ENCODE results near the gene ASB16.
"Not testable (repeated sequence)": the region's sequence is repeated elsewhere in the genome, so short reads cannot be mapped to it uniquely, and the experiment has no call there.

ASB16 gene

DNA sequence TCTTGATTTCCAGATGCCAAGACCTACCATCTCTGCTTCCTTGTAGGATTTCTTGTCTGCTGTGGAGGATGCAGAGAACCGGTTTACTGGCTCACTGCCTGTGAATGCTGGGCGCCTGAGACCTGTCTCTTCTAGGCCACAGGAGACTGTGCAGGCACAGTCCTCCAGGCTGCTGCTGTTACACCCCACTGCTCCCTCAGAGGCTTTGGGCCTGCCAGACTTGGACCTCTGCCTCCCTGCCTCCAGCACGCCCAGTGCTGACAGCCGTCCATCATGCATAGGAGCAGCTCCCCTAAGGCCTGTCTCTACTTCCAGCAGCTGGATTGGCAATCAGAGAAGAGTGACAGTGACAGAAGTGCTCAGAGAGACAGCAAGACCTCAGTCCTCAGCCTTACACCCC, 22.7 kb upstream of the ASB16 start:
- DNase-seq, result no peak

DNA sequence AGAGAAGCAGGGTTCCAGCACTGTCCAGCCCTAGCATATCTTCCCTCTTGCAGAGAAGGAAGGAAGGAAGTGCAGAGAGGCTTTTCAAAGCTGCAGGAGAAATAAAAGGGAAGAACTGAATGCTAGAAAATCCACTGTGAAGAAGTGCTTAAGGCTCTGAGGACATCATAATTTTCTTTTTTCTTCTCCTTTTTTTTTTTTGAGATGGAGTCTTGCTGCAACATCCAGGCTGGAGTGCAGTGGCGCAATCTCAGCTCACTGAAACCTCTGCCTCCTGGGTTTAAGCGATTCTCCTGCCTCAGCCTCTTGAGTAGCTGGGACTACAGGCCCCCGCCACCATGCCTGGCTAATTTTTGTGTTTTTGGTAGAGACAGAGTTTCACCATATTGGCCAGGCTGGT, 21.4 kb upstream of the ASB16 start:
- DNase-seq, result not testable (repeated sequence)

DNA sequence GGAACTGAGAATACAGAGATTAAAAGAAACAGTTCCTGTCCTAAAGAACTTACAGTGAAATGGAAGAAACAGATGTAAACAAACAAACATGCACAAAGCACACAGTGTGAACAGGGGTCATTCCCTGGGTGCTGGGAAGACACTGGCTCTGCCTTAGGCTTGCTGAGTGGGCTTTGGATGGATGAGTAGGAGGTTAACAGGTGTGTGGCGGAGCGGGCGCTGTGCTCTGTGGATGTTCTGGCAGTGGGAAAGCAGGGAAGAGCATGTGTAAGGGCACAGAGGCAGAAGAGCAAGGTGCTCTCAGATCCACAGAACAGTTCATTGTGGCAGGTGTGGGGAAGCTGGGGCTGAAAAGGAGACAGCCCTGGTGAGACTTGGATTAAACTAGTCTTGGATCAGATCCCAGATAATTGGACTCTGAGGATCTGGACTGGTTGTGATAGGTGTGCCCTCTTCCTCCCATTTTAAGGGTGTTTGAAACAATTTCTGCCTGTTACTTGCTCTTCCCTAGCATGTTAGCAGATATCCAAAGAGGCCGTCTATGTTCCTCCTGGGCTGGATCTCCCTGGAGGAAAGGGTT, 20.7 kb upstream of the ASB16 start:
- DNase-seq, result no peak

DNA sequence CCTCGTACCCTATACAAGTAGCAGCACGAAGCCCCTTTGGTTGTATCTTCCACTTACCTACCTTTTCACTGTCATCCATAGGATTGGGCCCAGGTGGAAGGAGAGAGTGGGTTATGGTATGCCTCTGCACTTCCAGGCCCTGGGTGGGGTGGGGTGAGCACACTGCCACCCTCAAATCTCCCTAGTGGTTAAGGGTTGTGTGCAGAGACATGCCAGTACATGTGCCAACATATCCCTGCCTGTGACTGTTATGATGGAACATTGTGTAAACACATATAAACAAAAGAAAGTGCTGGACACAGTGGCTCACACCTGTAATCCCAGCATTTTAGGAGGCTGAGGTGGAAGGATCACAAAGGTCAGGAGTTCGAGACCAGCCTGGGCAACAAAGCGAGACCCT, 17.6 kb upstream of the ASB16 start:
- no peak for DNase-seq

DNA sequence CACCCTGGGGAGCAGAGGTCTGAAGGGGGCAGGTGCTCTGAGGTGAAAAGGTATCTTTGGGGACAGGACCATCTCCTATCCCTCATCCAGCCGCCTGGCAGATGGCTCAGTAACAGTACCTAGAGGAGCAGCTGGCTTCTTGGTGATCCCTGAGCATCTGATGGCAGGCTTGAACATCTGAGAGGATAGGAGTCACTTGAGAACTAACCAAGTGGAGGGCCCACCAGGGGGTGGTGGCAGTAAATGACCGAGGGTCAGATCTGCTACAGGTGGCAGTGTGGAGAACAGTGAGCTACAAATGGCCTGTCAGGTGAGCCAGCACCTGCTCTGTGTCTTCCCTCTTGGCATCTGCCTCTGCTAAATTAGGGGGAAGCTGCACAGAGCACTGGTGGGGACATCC, 15.0 kb upstream of the ASB16 start:
- DNase-seq, result no peak

DNA sequence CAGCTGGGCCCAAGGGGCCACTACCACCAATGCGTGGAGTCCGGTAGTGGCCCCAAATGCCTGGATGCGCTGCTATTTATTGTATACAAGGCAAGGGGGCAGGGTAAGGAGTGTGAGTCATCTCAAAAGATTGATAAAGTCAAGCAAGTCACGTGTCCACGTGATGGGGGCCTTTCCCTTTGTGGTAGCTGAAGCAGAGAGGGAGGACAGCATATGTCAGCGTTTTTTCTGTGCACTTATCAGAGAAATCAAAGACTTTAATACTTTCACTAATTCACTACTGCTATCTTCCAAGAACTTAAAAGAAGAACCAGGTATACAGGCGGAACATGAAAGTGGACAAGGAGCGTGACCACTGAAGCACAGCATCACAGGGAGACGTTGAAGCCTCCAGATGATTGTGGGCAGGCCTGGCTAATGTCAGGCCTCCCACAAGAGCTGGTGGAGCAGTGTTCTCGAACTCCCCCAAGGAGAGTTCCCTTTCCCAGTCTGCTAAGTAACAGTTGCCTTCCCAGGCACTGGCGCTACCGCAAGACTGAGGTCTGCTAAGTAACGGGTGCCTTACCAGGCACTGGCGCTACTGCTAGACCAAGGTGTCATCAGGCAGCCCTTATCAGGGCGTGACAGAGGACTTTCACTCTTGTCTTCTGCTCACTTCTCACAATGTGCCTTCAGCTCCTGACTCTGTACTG, 10.8 kb upstream of the ASB16 start:
- DNase-seq, result peak; percentile 22 to 34

DNA sequence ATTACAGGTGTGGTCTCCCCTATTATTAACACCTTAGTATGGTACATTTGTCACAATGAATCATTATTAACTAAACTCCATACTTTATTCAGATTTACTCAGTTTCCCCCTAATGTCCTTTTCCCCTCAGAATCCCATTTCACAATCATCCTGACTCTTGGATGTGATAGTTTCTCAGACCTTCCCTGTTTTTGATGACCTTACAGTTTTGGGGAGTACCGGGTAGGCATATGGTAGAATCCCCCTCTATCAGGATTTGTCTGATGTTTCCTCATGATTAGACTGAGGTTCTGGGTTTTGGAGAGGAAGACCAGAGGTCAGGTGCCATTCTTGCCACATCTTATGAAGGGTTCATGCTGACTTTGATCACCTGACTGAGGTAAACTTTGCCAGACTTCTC, 6.0 kb upstream of the ASB16 start:
- no peak for DNase-seq

DNA sequence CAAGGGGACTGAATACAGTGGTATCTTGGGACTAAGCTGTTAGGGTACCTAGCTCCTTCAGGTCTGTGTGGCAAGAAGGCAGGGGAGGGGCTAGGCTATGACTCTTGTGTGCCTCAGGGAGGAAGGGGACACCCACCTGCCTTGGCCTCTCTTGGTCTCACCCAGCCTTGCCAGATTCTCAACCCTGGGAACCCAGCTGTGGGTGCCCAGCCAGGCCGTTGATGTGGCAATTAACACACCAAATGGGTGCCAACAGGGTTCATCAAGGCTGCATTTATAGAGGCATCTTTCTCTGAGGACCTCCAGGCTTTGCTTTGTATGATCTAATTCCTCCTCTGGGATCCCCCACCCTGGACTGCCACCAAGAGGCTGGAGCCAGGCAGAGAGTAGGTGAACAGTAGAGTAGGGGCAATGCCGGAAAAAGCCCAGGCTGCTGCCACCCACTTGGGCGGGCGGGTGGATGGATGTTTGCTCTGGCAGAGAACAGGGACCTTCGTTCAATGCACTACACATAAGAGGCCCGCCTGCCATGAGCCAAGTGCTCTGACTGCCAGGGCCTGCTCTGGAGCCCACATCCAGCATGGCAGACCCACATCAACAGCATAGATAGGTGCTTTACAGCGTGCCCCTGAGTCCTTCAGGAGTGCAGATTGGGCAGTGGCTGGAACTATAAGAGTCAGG, 3.2 kb upstream of the ASB16 start:
- DNase-seq, result no peak

DNA sequence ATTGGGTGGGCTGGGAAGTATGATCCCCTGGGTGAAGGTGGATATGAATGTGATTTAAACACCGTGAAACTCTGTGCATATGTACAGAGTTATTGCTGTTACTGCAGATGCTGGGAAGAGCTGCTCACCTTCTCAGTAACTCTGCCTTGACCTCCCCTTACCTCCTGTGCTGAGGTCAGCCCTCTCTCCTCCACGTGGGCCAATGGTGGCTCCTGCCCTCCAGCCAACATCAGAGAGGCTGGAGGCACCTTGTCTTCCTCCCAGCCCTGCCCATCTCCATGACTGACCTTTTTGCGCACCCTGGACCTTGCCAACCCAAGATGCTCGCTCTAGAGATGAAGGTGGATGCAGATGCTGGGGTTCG, 387 bp upstream of the ASB16 start:
- DNase-seq, result no peak

DNA sequence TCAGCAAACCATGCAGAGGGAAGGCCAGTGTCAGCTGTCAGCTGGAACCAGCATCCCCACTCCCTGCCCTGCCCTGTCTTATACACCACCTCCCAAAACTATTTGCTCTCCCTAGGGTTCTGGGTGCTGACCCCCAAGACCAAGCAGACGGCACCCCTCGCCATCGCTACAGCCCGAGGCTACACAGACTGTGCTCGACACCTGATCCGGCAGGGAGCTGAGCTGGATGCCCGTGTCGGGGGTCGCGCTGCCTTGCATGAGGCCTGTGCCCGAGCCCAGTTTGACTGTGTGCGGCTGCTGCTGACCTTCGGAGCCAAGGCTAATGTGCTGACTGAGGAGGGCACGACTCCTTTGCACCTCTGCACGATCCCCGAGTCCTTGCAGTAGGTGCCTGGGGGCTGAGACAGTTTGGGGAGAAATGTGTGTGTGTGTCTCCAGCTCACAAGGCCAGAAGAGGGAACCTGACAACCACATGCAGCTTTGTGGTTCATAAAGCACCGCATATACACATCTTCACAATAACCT, 1.5 kb downstream of the ASB16 start:
- no peak for DNase-seq

DNA sequence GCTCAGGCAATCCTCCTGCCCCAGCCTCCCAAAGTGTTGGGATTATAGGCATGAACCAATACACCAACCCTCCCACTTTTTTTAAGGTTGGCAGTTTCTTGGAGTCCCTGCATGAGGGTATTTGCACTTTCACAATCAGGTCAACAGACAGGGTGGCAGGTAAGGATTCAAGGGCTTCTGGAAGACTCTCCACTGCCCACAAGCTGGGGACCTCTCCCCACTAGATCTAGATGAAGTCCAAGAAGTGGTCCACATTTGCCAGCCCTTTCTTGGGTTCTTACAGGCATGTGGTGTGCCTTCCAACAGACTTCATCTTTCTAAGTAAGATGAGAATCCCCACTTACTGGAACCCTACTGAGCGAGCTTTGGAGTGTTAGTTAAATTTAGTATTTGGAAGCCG, 3.9 kb downstream of the ASB16 start:
- no peak for DNase-seq

DNA sequence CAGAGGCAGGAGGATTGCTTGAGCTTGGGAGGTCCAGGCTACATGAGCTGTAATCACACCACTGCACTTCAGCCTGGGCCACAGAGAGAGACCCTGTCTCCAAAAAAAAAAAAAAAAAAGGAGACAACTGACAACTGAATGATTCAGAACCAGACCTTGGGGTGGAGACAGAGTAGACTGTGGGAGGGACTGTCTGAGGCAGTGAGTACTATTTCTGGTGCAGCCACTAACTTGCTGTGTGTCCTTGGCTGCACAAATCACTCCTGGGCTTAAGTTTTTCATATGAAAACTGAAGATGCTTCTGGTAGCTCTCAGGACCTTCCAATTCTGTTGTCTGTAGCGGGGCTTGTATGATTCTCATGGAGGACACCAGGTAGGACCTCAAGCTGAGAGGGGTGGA, 5.8 kb downstream of the ASB16 start:
- no peak for DNase-seq

DNA sequence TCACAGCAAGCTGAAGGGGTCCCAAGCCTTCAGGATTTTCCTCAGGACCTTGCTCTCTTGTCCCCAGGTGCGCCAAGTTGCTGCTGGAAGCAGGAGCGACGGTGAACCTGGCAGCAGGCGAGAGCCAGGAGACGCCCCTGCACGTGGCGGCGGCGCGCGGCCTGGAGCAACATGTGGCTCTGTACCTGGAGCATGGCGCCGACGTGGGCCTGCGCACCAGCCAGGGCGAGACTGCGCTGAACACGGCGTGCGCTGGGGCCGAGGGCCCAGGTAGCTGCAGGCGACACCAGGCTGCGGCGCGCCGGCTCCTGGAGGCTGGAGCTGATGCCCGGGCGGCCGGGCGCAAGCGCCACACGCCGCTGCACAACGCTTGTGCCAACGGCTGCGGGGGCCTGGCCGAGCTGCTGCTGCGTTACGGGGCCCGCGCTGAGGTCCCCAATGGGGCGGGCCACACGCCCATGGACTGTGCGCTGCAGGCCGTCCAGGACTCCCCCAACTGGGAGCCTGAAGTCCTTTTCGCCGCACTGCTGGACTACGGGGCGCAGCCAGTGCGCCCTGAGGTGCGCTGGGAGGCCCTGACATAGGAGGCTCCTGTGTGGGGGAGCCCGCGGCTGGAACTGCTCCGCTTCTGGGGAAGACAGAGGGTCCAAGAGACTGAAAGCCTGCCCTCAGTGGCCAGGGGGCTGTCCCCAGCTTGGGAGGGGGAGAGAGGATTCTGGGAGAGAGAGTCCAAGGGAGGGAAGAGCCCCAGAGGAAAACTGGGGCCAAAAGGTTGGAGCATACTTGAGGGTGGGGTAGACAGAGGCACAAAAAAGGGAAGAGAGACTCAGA, 6.4 kb downstream of the ASB16 start:
- no peak for DNase-seq

DNA sequence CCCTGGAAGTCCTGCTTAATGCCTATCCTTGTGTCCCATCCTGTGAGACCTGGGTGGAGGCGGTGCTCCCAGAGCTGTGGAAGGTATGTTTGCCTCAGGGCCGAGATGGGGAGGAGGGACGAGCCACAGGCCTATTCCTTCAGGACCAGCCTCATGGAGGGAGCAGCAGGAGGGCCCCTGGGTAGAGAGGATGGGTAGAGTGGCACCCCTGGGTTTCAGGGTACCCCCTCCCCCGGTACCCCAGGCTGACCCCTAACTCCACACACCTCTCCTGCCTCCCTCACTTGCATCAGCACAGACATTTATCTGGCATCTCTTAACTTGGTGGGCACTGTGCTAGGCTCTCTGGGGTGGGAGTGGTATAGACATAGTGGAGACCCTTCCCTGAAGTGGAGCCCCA, 7.1 kb downstream of the ASB16 start:
- DNase-seq, result no peak

DNA sequence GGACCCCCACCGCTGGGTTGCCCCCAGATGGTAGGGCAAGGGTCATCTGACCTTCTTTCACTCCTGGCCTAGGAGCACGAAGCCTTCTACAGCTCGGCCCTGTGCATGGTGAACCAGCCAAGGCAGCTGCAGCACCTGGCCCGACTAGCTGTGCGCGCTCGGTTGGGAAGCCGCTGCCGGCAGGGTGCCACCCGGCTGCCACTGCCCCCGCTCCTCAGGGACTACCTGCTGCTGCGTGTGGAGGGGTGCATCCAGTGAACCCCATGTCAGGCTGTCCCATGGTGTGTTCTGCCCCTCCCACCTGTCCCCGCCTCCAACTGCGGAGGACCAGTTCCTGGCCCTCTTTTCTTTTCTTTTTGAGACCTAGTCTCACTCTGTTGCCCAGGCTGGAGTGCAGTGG, 7.6 kb downstream of the ASB16 start:
- DNase-seq, result no peak

DNA sequence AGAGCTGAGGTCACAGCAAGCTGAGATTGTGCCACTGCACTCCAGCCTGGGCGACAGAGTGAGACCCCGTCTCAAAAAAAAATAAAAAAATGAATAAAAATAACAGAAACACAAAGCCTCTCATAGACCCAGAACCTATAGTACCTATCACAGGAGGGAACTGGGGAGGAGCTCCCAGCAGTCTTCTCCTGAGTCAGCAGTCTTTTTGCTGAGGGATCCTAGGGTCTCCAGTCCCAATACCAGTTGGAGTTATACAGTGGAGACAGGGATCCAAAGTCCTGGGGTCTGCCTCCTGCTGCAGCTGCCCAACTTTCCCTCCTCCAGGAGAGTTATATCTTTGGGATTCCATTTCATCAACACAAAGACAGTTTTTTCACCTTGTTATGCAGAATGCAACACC, 12.5 kb downstream of the ASB16 start:
- DNase-seq, result no peak

DNA sequence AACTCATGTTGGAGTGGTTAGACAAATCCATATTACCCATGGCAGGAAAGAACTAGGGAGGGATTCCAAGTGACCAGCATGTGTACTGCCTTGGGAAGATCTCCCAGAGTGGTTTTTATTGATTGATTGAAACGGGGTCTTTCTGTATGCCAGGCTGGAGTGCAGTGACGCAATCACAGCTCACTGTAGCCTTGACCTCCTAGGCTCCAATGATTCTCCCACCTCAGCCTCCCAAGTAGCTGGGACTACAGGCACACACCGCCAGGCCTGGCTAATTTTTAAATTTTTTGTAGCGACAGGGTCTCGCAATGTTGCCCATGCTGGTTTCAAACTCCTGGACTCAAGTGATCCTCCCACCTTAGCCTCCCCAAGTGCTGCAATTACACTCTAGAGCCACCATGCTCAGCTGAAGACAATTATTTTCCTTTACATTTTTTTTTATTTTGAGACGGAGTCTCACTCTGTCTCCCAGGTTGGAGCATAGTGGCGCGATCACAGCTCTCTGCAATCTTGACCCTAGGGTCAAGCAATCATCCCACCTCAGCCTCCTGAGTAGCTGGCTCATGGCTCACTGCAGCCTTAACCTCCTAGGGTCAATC, 13.8 kb downstream of the ASB16 start:
- no peak for DNase-seq

DNA sequence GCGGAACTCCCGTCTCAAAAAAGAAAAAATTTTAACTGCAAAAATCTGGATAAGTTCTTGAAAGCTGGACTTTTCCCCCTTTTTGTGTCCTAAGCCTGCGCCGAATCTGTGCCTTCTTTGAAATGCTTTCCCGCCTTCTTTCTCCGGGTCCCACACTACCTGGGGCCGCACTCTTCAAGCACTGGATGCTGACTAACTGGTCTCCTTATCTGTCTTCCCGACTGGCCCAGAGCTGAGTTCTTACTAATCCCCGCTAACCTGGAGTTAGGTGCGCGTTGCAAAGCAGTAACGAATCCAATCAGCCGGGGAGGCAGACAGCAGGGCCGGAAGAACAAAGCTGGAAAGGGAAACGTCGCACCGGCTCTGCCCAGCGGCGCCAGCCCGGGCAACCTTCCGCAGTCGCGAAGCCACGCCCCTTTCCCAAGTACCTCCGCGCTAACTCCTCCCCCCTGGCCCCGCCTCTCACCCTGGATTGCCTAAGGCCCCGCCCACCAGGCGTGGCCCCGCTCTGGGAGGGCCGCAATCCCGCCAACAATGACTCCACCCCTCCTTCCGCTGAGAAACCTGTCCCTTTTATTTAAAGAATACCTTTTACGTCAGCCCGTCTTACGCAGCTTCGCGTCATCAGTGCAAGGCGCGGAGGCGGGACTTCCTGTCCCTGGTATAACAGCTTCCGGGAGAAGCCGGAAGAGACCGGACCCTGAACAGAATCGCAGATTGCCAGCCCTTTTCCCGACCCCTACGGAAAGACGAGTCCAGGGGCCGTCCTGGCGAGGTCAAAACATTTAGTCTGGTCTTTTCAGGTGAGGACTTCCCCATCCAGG, 16.0 kb downstream of the ASB16 start, which contains the start of gene TMUB2:
TMUB2 (plus strand) TSS at position 666 of the 824 bp plus-strand sequence. CDS start 737 bp downstream, outside the sequence.
- DNase-seq, result peak; percentile 100

DNA sequence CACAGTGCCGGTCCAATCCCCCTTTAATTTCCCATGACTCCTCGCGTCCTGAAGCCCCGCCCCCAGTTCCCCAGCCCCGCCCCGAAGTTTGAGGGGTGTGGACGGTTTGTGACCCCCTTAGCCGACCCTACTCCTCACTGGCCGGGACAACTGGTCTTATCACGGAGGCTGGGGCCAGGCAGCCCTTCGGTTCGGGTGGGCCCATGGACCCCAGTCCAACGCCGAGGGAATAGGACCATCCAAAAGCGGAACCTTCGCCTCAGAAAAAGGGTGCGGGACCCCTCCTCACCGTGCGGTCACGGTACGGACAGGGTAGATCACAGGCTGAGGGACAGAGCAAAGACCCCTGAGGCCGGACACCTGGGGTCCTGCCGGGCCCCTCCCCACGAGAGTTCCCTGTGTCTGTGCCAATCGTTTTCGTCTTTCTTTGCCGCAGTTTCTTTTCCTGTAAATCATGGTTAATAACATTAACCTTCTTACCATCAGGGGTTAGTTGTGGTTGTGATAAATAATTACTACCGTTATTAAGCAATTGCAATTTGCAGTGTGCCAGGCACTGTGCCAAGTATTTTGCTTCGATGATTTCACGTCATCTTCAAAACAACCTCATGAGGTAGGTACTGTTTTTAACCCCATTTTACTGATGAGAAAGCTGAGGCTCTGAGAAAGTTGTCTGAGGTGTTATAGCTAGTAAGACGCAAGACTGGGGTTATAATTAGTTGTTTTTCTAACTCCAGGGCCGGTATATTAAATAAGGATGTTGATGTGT, 16.8 kb downstream of the ASB16 start:
- no peak for DNase-seq

DNA sequence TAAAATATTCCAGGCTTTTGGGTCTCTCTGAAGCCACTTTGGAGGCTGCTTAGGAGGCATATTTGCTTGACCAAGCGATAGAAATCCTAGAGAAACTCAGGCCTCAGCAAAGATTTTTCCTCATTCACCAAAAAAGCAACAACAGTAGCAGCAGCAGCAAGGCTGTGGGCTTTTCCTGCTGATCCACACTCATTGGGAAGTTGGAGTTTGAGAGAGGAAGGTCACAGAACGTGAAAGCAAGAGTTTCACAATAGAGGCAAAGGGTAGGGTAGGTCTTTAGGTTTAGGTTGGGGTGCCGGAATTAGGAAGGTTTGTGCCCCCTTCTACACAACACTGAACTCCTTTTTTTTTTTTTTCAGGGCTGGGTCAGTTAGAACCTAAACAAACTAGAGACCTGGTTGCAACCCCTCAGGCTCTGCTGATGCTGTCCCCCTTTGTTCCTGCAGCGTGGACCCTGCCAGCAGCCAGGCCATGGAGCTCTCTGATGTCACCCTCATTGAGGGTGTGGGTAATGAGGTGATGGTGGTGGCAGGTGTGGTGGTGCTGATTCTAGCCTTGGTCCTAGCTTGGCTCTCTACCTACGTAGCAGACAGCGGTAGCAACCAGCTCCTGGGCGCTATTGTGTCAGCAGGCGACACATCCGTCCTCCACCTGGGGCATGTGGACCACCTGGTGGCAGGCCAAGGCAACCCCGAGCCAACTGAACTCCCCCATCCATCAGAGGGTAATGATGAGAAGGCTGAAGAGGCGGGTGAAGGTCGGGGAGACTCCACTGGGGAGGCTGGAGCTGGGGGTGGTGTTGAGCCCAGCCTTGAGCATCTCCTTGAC, 18.3 kb downstream of the ASB16 start:
- DNase-seq, result no peak
